ENCODE data around the gene RPL28. TPM values are rescaled to one million over a fixed set of nuclear protein-coding genes. Genes with fewer than 3 reads are reported as not detected.

The RPL28 gene
- total and polyA plus RNA-seq, 2 of the 4 experiments (the other 2 are of a cell fraction), result 386 to 1,693 TPM

- H3K9me1 ChIP-seq (ENCODE audit: insufficient read depth, low read length), result peaks cover 7% of the 10 kb centered on the region; the same call in 1 of the 2 replicates
- H2BK5ac ChIP-seq (ENCODE audit: low read depth, low read length, poor library complexity, severe bottlenecking), result no peak overlapping the region
- H2AFZ ChIP-seq (replicated peaks; ENCODE audit: low read length, poor library complexity), result no peak overlapping the region
- no peak for TF ChIP-seq RFX5 (IDR thresholded peaks at IDR 0.05; ENCODE audit: low read depth, low read length)
- TF ChIP-seq, protein P1, sequence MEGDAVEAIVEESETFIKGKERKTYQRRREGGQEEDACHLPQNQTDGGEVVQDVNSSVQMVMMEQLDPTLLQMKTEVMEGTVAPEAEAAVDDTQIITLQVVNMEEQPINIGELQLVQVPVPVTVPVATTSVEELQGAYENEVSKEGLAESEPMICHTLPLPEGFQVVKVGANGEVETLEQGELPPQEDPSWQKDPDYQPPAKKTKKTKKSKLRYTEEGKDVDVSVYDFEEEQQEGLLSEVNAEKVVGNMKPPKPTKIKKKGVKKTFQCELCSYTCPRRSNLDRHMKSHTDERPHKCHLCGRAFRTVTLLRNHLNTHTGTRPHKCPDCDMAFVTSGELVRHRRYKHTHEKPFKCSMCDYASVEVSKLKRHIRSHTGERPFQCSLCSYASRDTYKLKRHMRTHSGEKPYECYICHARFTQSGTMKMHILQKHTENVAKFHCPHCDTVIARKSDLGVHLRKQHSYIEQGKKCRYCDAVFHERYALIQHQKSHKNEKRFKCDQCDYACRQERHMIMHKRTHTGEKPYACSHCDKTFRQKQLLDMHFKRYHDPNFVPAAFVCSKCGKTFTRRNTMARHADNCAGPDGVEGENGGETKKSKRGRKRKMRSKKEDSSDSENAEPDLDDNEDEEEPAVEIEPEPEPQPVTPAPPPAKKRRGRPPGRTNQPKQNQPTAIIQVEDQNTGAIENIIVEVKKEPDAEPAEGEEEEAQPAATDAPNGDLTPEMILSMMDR (conservative IDR thresholded peaks at IDR 0.05; ENCODE audit: low read depth, low read length), result no peak
- TF ChIP-seq POLR2A (IDR thresholded peaks at IDR 0.05; ENCODE audit: low read depth, low read length), result no peak
- TF ChIP-seq MAFK (IDR thresholded peaks at IDR 0.05; ENCODE audit: low read depth, low read length), result no peak
- no peak for TF ChIP-seq RAD21 (IDR thresholded peaks at IDR 0.05; ENCODE audit: low read length)
- TF ChIP-seq SMC3 (IDR thresholded peaks at IDR 0.05; ENCODE audit: low read depth, low read length), result no peak
- in situ Hi-C loops (cut with MboI; ENCODE audit: low sequenced_read_pairs) (no loop called here), dilution Hi-C loops (cut with HindIII; ENCODE audit: low sequenced_read_pairs, unreplicated experiment) (no loop called here), intact Hi-C loops (cut with micrococcal nuclease) (no loop called here)
- no peak overlapping the region for H4K8ac ChIP-seq (ENCODE audit: low read depth in 2 of 2, low read length in 2 of 2)
- H3K9ac ChIP-seq (ENCODE audit: low read depth, low read length), result no peak overlapping the region
- no peak overlapping the region for H3K4me3 ChIP-seq (ENCODE audit: insufficient read depth, low read depth, low read length)
- no peak for ATAC-seq (ENCODE audit: low read depth)
- H3K23ac ChIP-seq (ENCODE audit: low read depth, low read length), result no peak overlapping the region
- H2AK5ac ChIP-seq (ENCODE audit: low read depth, low read length), result peak overlapping the region; percentile 51
- ChIA-PET POLR2A (ENCODE audit: unreplicated experiment) (no interaction called here), CTCF (no interaction called here)
- H3K27ac ChIP-seq (ENCODE audit: insufficient read depth, low read length), result no peak overlapping the region
- H2BK20ac ChIP-seq (ENCODE audit: low read depth, low read length), result no peak overlapping the region
- no peak overlapping the region for H3K56ac ChIP-seq (ENCODE audit: extremely low read depth, insufficient read depth, low read length)
- H4K20me1 ChIP-seq (ENCODE audit: insufficient read depth, low read length), result no peaks in the 10 kb centered on the region
- H4K91ac ChIP-seq (ENCODE audit: insufficient read depth, low read depth, low read length), result peak overlapping the region; percentile 4; the same call in 1 of the 2 replicates
- 80% methylated on average over 3 of the region's 11 CpGs; no CpG with 5 or more reads in 1 of the 2 experiments for WGBS, 2 experiments (ENCODE audit: extremely low coverage in 2 of 2, insufficient read length in 1 of 2)
- no peaks in the 10 kb centered on the region for H3K36me3 ChIP-seq (ENCODE audit: control insufficient read depth, insufficient read depth, low read length)
- H2BK15ac ChIP-seq (ENCODE audit: low read depth, low read length), result no peak overlapping the region
- H3K4ac ChIP-seq (ENCODE audit: low read depth, low read length), result 0 out of 2 replicates have a peak overlapping the region, but pooled peaks have one; percentile 35
- H3K9me3 ChIP-seq (ENCODE audit: control insufficient read depth, insufficient read depth, low read length), result no peaks in the 10 kb centered on the region
- peak overlapping the region; percentile 23; the same call in 1 of the 2 replicates for H2BK120ac ChIP-seq (ENCODE audit: low read depth, low read length)
- H3K27me3 ChIP-seq (ENCODE audit: control insufficient read depth, insufficient read depth, low read length), result no peaks in the 10 kb centered on the region
- no peak for DNase-seq
- H3K14ac ChIP-seq (replicated peaks; ENCODE audit: low read depth, low read length), result no peak overlapping the region
- peaks cover 5 to 9% of the 10 kb centered on the region in 2 experiments; a peak in 3 of 4 replicates for H3K79me1 ChIP-seq (ENCODE audit: low read depth in 1 of 2, low read length in 2 of 2)
- no TSS peak for BruUV-seq (replicated peaks)
- no peak overlapping the region for H3K18ac ChIP-seq (ENCODE audit: low read depth, low read length)
- H3K4me2 ChIP-seq (ENCODE audit: low read depth, low read length), result no peak overlapping the region
- H2AK9ac ChIP-seq (replicated peaks; ENCODE audit: low read depth, low read length, poor library complexity), result peak overlapping the region; percentile 33
- H4K5ac ChIP-seq (ENCODE audit: low read depth, low read length), result no peak overlapping the region
- H3K4me1 ChIP-seq (ENCODE audit: control insufficient read depth, insufficient read depth, low read length), result peaks cover 11% of the 10 kb centered on the region
These were observed 6.6 kb upstream of the RPL28 start for GRCh38 chr19:55379174-55379573.

All from IMR-90 (cell line).